ENCODE measurements around the gene TOX2. TPM values are rescaled to one million over a fixed set of nuclear protein-coding genes. Genes with fewer than 3 reads are reported as not detected.

The TOX2 gene
- total RNA-seq, 6 experiments from 2014 or later = 1.5 to 5.0 (median 2.2) TPM

DNA sequence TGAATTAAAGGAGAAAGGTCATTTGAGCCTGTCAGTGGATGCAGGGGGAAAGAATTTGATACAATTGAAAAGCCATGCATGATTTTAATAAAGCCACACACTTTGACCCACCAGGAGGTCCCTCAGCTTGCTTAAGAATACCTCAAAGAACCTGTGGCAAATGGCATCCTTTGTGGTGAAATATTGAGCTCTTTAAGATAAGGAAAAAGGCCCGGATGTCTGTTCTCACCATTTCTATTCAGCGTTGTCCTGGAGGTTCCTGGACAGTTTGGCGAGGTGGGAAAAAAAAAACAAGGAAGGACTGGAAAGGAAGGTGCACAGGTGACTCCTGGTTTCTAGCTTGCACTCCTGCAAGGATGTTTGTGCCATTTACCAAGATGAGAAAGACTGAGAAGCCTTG lies 91.0 kb downstream of the TOX2 start:
- Histone ChIP-seq H3K9me3 (no peaks in the 10 kb centered on the region), H3K36me3 (no peaks in the 10 kb centered on the region), H3K4me1 (no peaks in the 10 kb centered on the region), H3K4me3 (no peak overlapping the region), H3K27me3 (no peaks in the 10 kb centered on the region), H3K27ac (no peak overlapping the region)
- intact Hi-C loops (cut with DNase I) = no loop called here
- TF ChIP-seq POLR2A (IDR thresholded peaks at IDR 0.05) = no peak
- no peak for ATAC-seq
- DNase-seq = no peak
- 68% methylated on average over 3 of the region's 3 CpGs for WGBS (ENCODE audit: insufficient coverage, low coverage, low lambda C conversion rate, missing lambda C conversion rate)

GRCh38 chr20:44006126-44006525 lies 91.5 kb downstream of the TOX2 start:
- DNase-seq (no peak), ATAC-seq (no peak)
- TF ChIP-seq CTCF (IDR thresholded peaks at IDR 0.05) = no peak
- TF ChIP-seq POLR2A (IDR thresholded peaks at IDR 0.05) = no peak
- WGBS (ENCODE audit: insufficient coverage, low coverage, low lambda C conversion rate, missing lambda C conversion rate) = 90% methylated on average over 2 of the region's 6 CpGs
- H3K27ac ChIP-seq = no peak overlapping the region
- H3K4me1 ChIP-seq = no peaks in the 10 kb centered on the region
- H3K9me3 ChIP-seq = no peaks in the 10 kb centered on the region
- intact Hi-C loops (cut with DNase I) = no loop called here
- H3K36me3 ChIP-seq = no peaks in the 10 kb centered on the region
- no peaks in the 10 kb centered on the region for H3K27me3 ChIP-seq
- no peak overlapping the region for H3K4me3 ChIP-seq

GRCh38 chr20:44006578-44006977 lies 91.9 kb downstream of the TOX2 start:
- Histone ChIP-seq H3K4me3 (no peak overlapping the region), H3K27me3 (no peaks in the 10 kb centered on the region), H3K9me3 (no peaks in the 10 kb centered on the region), H3K27ac (no peak overlapping the region), H3K36me3 (no peaks in the 10 kb centered on the region), H3K4me1 (no peaks in the 10 kb centered on the region)
- no peak for ATAC-seq
- DNase-seq = no peak
- no peak for TF ChIP-seq POLR2A (IDR thresholded peaks at IDR 0.05)
- no peak for TF ChIP-seq CTCF (IDR thresholded peaks at IDR 0.05)
- WGBS (ENCODE audit: insufficient coverage, low coverage, low lambda C conversion rate, missing lambda C conversion rate) = 76% methylated on average over 5 of the region's 9 CpGs
- intact Hi-C loops (cut with DNase I) = no loop called here

DNA sequence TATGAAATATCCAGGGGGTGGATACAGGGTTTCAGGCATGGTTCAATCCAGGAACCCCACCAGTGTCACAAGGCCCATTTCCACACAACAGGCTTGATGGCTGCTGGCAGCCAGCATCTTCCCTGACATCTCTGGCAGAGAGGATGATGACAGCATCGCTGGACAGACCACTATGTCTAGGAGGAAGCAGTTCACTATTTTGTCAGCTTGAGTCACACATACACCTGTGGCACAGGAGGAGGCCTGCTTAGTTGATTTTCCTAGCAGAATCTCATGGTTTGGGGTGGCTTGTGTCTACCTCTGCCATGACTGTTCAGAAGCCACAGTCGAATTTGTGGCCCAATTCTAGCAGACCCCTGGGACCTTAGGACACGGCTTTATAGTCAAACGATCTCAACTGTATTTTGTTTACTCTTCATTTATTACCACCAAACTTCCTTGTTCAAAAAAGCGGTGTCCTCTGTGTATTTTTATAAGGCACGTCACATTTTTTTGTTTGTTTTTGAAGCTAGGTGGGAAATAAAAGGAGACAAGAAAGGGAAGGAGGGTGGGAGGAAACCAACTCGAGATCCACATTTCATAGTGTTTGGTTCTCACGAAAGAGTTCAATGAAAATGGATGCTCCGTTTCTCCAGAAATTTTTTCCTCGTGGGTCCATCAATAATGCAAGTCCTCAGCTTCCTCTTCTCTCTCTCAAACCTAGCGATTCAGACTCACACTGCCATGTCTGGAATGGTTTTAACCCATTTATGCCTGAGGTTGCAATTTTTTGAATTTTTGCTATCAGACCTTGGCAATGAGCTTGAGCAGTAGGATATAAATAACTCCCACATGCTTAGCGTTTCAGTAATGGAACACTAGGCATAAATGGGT lies 94.4 kb downstream of the TOX2 start:
- TF ChIP-seq CTCF (IDR thresholded peaks at IDR 0.05) (no peak), POLR2A (IDR thresholded peaks at IDR 0.05) (no peak)
- no peaks in the 10 kb centered on the region for H3K36me3 ChIP-seq
- ATAC-seq = peak in 1 of 4 donors; percentile 22
- H3K9me3 ChIP-seq = no peaks in the 10 kb centered on the region
- 61% methylated on average over 11 of the region's 12 CpGs for WGBS (ENCODE audit: insufficient coverage, low coverage, low lambda C conversion rate, missing lambda C conversion rate)
- no peaks in the 10 kb centered on the region for H3K27me3 ChIP-seq
- H3K27ac ChIP-seq = no peak overlapping the region
- intact Hi-C loops (cut with DNase I) = no loop called here
- DNase-seq = no peak
- H3K4me3 ChIP-seq = no peak overlapping the region
- H3K4me1 ChIP-seq = no peaks in the 10 kb centered on the region

GRCh38 chr20:44009679-44009992 lies 95.0 kb downstream of the TOX2 start:
- Histone ChIP-seq H3K27ac (no peak overlapping the region), H3K4me3 (no peak overlapping the region), H3K4me1 (no peaks in the 10 kb centered on the region), H3K27me3 (no peaks in the 10 kb centered on the region), H3K36me3 (no peaks in the 10 kb centered on the region), H3K9me3 (no peaks in the 10 kb centered on the region)
- no peak for ATAC-seq
- TF ChIP-seq POLR2A (IDR thresholded peaks at IDR 0.05) (no peak), CTCF (IDR thresholded peaks at IDR 0.05) (no peak)
- intact Hi-C loops (cut with DNase I) = no loop called here
- WGBS (ENCODE audit: insufficient coverage, low coverage, low lambda C conversion rate, missing lambda C conversion rate) = 84% methylated on average over 5 of the region's 5 CpGs
- DNase-seq = no peak
